SK-N-MC (cell line): ENCODE results near the gene LYRM4.

Experiments
- DNase-seq: peaks from one replicate; pipeline ENCODE4 v3.0.0-alpha.2; 2011; ENCODE audit warnings: low read depth, low spot score
- H3K27ac ChIP-seq: fragments of 200-600 bp; sonication (generic); 2 replicates; pipeline ENCODE4 v1.5.1; 2016; ENCODE audit warnings: mixed run types
- H3K36me3 ChIP-seq: fragments of 200-600 bp; sonication (generic); 2 replicates; pipeline ENCODE4 v1.6.1; 2017; ENCODE audit warnings: antibody characterized with exemption, low read length, mixed read lengths; ENCODE audit not compliant: insufficient read depth
- H3K4me3 ChIP-seq: fragments of 200-600 bp; sonication (generic); 2 replicates; pipeline ENCODE4 v1.5.1; 2016
- H3K9ac ChIP-seq: fragments of 200-600 bp; sonication (generic); 2 replicates; pipeline ENCODE4 v1.8.0; 2017; ENCODE audit warnings: mixed run types, mixed read lengths; ENCODE audit not compliant: insufficient read length
- H3K9me3 ChIP-seq: fragments of 200-600 bp; sonication (generic); 2 replicates; pipeline ENCODE4 v1.6.1; 2017; ENCODE audit warnings: low read depth, mild to moderate bottlenecking, antibody characterized with exemption, low read length, moderate library complexity, mixed read lengths
- EZH2 ChIP-seq: fragments of 200-600 bp; sonication (generic); IDR thresholded peaks from one replicate; pipeline ENCODE4 v1.6.1; 2017; ENCODE audit warnings: antibody characterized with exemption
- FOXP2 ChIP-seq: optimal IDR thresholded peaks from 2 replicates; pipeline ENCODE3; 2011; ENCODE audit warnings: mild to moderate bottlenecking, moderate library complexity; ENCODE audit not compliant: insufficient read depth; ENCODE audit errors: extremely low read length, control extremely low read depth
- POLR2AphosphoS5 ChIP-seq: IDR thresholded peaks from 2 replicates; pipeline ENCODE4 v1.6.1; 2012; ENCODE audit warnings: mild to moderate bottlenecking, low read depth, low read length, borderline replicate concordance

The LYRM4 gene

DNA sequence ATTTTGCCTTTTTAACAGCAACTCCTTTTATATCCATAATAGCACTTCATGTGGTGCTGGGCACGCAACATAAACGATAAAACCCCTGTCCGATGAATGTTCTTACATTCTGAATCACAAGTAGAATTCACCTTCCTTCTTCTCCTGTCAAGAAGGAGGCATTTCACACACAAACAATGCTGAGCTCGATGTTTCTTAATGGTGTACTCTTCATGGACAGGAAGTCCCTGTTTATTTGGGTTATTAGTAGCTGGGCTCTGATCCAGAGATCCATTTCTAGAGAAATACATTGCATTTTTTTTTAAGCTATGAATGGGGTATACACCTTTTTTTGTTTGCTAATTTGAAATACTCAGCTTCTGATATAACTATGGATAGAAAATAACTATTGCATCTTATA is 93.2 kb downstream of the LYRM4 start:
- no peak overlapping the region for H3K27ac ChIP-seq
- H3K4me3 ChIP-seq, result no peak overlapping the region
- H3K36me3 ChIP-seq, result no peaks in the 10 kb centered on the region
- no peak overlapping the region for H3K9ac ChIP-seq
- DNase-seq, result no peak
- no peak for TF ChIP-seq POLR2AphosphoS5
- TF ChIP-seq EZH2, result no peak
- TF ChIP-seq FOXP2, result no peak
- H3K9me3 ChIP-seq, result no peaks in the 10 kb centered on the region

DNA sequence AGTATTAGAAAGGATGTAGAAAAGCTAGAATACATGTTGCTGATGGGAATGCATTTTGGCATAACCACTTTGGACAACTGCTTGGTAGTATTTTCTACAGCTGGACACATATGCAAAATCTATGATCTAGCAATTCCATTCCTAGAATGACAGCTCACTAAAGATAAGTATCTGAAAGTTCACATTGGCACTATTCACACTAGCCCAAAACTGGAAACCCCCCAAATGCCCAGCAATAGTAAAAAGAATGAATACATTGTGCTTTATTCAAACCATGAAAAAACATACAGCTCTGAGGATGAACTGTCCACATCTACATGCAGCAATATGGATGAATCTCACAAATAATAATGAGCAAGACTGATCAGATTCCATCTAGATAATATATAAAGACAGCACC is 96.7 kb downstream of the LYRM4 start:
- H3K4me3 ChIP-seq, result no peak overlapping the region
- H3K9ac ChIP-seq, result no peak overlapping the region
- no peak for DNase-seq
- H3K27ac ChIP-seq, result no peak overlapping the region
- H3K9me3 ChIP-seq, result no peaks in the 10 kb centered on the region
- no peak for TF ChIP-seq FOXP2
- no peak for TF ChIP-seq EZH2
- no peak for TF ChIP-seq POLR2AphosphoS5
- no peaks in the 10 kb centered on the region for H3K36me3 ChIP-seq

DNA sequence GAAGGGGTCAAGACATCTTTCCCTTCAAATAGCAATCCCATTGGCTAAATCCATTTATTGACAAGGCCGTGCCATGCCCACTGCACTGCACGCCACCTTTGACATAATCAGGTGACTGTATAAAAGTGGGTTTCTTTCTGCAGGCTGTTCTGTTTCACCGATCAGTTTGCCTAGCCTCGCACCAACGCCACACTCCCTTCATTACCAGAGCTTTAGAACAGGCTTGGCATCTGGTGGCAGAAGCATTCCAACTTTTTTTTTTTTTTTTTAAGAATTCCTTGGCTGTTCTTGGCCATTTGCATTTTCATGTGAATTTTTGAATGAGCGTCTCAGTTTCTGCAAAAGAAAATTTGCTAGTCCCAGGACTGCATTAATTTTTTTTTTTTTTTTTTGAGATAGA is 97.5 kb downstream of the LYRM4 start:
- no peak for DNase-seq
- no peak overlapping the region for H3K4me3 ChIP-seq
- TF ChIP-seq POLR2AphosphoS5 (no peak), FOXP2 (no peak), EZH2 (no peak)

DNA sequence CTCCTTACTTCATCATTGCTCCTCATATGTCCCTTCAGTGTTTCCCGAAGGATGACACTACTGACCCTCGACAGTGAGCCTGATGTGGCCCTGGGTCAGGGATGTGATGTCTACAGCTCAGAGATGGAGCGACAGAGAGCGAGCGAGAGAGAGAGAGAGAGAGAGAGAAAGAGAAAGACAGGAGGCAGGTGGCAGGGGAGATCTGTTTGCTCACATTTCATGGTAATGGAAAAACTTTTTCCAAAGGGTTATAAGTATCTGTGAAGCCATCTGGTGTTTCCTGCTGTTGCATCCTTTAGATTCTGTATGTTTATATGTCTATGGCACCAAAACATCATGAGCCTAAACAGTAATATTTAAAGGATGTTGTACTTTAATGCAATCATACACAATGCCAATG is 98.4 kb downstream of the LYRM4 start:
- no peak for DNase-seq
- TF ChIP-seq FOXP2 (no peak), POLR2AphosphoS5 (no peak), EZH2 (no peak)
- Histone ChIP-seq H3K27ac (no peak overlapping the region), H3K36me3 (no peaks in the 10 kb centered on the region), H3K9me3 (no peaks in the 10 kb centered on the region), H3K9ac (no peak overlapping the region), H3K4me3 (no peak overlapping the region)

More for the DNA sequence above, 97.5 kb downstream of the LYRM4 start:
- H3K36me3 ChIP-seq, result no peaks in the 10 kb centered on the region
- no peak overlapping the region for H3K9ac ChIP-seq
- H3K27ac ChIP-seq, result no peak overlapping the region
- no peaks in the 10 kb centered on the region for H3K9me3 ChIP-seq

DNA sequence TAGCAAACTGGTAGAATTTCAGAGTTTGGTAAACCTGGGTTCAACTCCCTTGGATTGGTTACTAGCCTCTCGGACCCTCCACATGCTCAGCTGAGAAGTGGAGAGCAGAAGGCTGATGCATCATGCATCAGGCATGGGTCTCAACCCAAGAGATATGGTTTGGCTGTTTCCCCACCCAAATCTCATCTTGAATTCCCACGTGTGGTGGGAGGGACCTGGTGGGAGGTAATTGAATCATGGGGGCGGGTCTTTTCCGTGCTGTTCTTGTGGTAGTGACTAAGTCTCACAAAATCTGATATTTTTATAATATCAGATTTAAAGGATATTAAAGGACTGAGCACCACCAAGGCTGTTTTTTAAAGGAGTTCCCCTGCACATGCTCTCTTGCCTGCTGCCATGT is 100.5 kb downstream of the LYRM4 start:
- Histone ChIP-seq H3K27ac (no peak overlapping the region), H3K9ac (no peak overlapping the region), H3K9me3 (no peaks in the 10 kb centered on the region), H3K4me3 (no peak overlapping the region), H3K36me3 (no peaks in the 10 kb centered on the region)
- no peak for DNase-seq
- TF ChIP-seq EZH2 (no peak), POLR2AphosphoS5 (no peak), FOXP2 (no peak)

DNA sequence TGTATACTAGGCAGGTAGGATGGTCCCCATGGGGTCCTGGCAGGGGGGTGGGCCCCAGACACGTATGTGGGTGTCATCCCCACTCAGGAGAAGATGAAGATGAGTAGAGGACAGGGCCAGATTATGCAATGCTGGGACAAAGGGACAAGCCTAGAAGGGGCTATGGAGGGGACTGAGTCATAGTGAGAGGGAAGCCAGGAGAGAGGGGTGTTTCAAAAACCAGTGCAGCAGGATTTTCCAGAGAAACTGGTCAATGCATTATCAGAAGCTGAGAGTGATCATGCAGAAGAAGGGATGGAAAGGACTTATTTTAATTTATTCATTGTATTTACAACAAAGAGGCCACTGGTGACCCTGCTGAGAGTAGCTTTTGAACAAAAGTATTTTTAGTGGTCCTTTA is 101.6 kb downstream of the LYRM4 start:
- DNase-seq, result no peak
- no peak for TF ChIP-seq FOXP2
- TF ChIP-seq EZH2, result no peak
- TF ChIP-seq POLR2AphosphoS5, result no peak
- no peak overlapping the region for H3K27ac ChIP-seq

GRCh38 chr6:5158180-5158579 is 102.6 kb downstream of the LYRM4 start:
- Histone ChIP-seq H3K27ac (no peak overlapping the region), H3K9ac (no peak overlapping the region), H3K4me3 (no peak overlapping the region), H3K9me3 (no peaks in the 10 kb centered on the region), H3K36me3 (no peaks in the 10 kb centered on the region)
- TF ChIP-seq EZH2, result no peak
- no peak for TF ChIP-seq POLR2AphosphoS5
- no peak for TF ChIP-seq FOXP2
- no peak for DNase-seq

More for the DNA sequence above, 101.6 kb downstream of the LYRM4 start:
- no peak overlapping the region for H3K9ac ChIP-seq
- H3K4me3 ChIP-seq, result no peak overlapping the region
- H3K36me3 ChIP-seq, result no peaks in the 10 kb centered on the region
- H3K9me3 ChIP-seq, result no peaks in the 10 kb centered on the region

GRCh38 chr6:5157621-5158138 is 103.1 kb downstream of the LYRM4 start:
- Histone ChIP-seq H3K36me3 (no peaks in the 10 kb centered on the region), H3K4me3 (no peak overlapping the region), H3K9me3 (no peaks in the 10 kb centered on the region), H3K27ac (no peak overlapping the region), H3K9ac (no peak overlapping the region)
- TF ChIP-seq FOXP2, result no peak
- no peak for TF ChIP-seq POLR2AphosphoS5
- no peak for TF ChIP-seq EZH2
- no peak for DNase-seq

DNA sequence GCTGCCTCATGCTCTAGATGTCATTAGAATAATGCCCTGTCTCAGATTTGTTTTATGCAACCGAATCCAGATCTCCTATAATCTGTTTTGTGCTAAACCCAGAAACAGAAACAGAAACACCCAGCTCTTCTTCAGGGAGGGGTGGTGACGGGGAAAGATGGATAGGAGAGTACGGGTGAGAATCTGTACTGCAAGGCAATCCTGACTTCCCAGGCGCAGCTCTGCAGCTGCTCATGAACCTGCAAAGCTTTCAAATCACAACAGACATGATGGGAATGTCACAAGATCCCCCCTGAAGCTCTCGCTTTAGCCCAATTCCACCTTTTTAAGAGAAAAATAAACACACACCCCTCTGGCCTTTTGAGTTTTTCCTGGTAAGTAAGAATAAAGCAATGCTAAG is 104.1 kb downstream of the LYRM4 start:
- H3K27ac ChIP-seq, result no peak overlapping the region
- no peaks in the 10 kb centered on the region for H3K36me3 ChIP-seq
- H3K9ac ChIP-seq, result no peak overlapping the region
- no peak for DNase-seq
- H3K4me3 ChIP-seq, result no peak overlapping the region
- TF ChIP-seq FOXP2, result no peak
- TF ChIP-seq EZH2, result no peak
- no peak for TF ChIP-seq POLR2AphosphoS5
- H3K9me3 ChIP-seq, result no peaks in the 10 kb centered on the region
